A549 (cell line): ENCODE data around the gene PRCD.

Experiments
- CEBPB ChIP-seq, 2 experiments: fragments of >200 bp in 1 of 2; sonication (Bioruptor Twin) in 1 of 2; formaldehyde crosslinking in 1 of 2; IDR thresholded peaks; 2 replicates each; pipeline ENCODE4 v1.6.1; 2012 to 2016
- CTCF ChIP-seq: fragments of >200 bp; sonication (Bioruptor Twin); formaldehyde crosslinking; IDR thresholded peaks from 3 replicates; pipeline ENCODE4 v1.5.1; 2016
- EP300 ChIP-seq, 2 experiments: fragments of >200 bp; sonication (Bioruptor Twin); formaldehyde crosslinking; IDR thresholded peaks; 2 replicates in 1 of 2; 3 replicates in 1 of 2; pipeline ENCODE4 v1.6.1; 2016 to 2017
- KDM1A ChIP-seq: fragments of 200-600 bp; sonication (generic); IDR thresholded peaks from 2 replicates; pipeline ENCODE4 v1.6.1; 2016; ENCODE audit warnings: low read depth, mild to moderate bottlenecking
- MAX ChIP-seq: IDR thresholded peaks from 2 replicates; pipeline ENCODE4 v1.6.1; 2012
- MAZ ChIP-seq: fragments of 150-350 bp; IDR thresholded peaks from 2 replicates; pipeline ENCODE4 v1.6.1; 2014; ENCODE audit warnings: antibody characterized with exemption, low read depth, low read length, borderline replicate concordance
- RAD21 ChIP-seq, 2 experiments: fragments of >200 bp in 1 of 2; sonication (Bioruptor Twin) in 1 of 2; formaldehyde crosslinking in 1 of 2; IDR thresholded peaks in 1 of 2; conservative IDR thresholded peaks in 1 of 2; 2 replicates in 1 of 2; 3 replicates in 1 of 2; pipeline ENCODE4 v1.6.1; 2012 to 2018; ENCODE audit warnings: inconsistent platforms in 1 of 2
- RFX5 ChIP-seq: fragments of 450-650 bp; IDR thresholded peaks from 2 replicates; pipeline ENCODE4 v1.7.1; 2014; ENCODE audit warnings: antibody characterized with exemption, mild to moderate bottlenecking, moderate library complexity
- RNF2 ChIP-seq: fragments of 200-600 bp; sonication (generic); IDR thresholded peaks from 2 replicates; pipeline ENCODE4 v1.6.1; 2016; ENCODE audit warnings: low read depth, mild to moderate bottlenecking, antibody characterized with exemption, moderate library complexity, borderline replicate concordance
- SMC3 ChIP-seq: fragments of >200 bp; sonication (Bioruptor Twin); formaldehyde crosslinking; IDR thresholded peaks from 3 replicates; pipeline ENCODE4 v1.6.1; 2018; ENCODE audit warnings: inconsistent platforms
- ZNF302 ChIP-seq: fragments of 250-450 bp; sonication (Bioruptor Pico); IDR thresholded peaks from 2 replicates; pipeline ENCODE4 v1.9.0; 2021; ENCODE audit warnings: inconsistent platforms, mild to moderate bottlenecking, moderate library complexity
- TF ChIP-seq, protein P1 (sequence below): fragments of >200 bp; sonication (Bioruptor Twin); formaldehyde crosslinking; IDR thresholded peaks from 3 replicates; pipeline ENCODE4 v1.6.1; 2016
- TF ChIP-seq, protein P2 (sequence below): fragments of 200-600 bp; sonication (generic); IDR thresholded peaks from 2 replicates; pipeline ENCODE4 v1.6.1; 2016; ENCODE audit warnings: antibody characterized with exemption, mild to moderate bottlenecking, moderate library complexity

- TF ChIP-seq RAD21 (conservative IDR thresholded peaks at IDR 0.05 in 1 of 2, IDR thresholded peaks at IDR 0.05 in 1 of 2) (no peak), CTCF (no peak), CEBPB (IDR thresholded peaks at IDR 0.05) (no peak), EP300 (IDR thresholded peaks at IDR 0.05) (no peak), ZNF302 (CRISPR knock-in tag) (no peak), RFX5 (no peak), MAX (no peak), SMC3 (no peak), MAZ (no peak), RNF2 (no peak), KDM1A (no peak)
- TF ChIP-seq, protein P1, sequence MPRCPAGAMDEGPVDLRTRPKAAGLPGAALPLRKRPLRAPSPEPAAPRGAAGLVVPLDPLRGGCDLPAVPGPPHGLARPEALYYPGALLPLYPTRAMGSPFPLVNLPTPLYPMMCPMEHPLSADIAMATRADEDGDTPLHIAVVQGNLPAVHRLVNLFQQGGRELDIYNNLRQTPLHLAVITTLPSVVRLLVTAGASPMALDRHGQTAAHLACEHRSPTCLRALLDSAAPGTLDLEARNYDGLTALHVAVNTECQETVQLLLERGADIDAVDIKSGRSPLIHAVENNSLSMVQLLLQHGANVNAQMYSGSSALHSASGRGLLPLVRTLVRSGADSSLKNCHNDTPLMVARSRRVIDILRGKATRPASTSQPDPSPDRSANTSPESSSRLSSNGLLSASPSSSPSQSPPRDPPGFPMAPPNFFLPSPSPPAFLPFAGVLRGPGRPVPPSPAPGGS, result no peak
- TF ChIP-seq, protein P2, sequence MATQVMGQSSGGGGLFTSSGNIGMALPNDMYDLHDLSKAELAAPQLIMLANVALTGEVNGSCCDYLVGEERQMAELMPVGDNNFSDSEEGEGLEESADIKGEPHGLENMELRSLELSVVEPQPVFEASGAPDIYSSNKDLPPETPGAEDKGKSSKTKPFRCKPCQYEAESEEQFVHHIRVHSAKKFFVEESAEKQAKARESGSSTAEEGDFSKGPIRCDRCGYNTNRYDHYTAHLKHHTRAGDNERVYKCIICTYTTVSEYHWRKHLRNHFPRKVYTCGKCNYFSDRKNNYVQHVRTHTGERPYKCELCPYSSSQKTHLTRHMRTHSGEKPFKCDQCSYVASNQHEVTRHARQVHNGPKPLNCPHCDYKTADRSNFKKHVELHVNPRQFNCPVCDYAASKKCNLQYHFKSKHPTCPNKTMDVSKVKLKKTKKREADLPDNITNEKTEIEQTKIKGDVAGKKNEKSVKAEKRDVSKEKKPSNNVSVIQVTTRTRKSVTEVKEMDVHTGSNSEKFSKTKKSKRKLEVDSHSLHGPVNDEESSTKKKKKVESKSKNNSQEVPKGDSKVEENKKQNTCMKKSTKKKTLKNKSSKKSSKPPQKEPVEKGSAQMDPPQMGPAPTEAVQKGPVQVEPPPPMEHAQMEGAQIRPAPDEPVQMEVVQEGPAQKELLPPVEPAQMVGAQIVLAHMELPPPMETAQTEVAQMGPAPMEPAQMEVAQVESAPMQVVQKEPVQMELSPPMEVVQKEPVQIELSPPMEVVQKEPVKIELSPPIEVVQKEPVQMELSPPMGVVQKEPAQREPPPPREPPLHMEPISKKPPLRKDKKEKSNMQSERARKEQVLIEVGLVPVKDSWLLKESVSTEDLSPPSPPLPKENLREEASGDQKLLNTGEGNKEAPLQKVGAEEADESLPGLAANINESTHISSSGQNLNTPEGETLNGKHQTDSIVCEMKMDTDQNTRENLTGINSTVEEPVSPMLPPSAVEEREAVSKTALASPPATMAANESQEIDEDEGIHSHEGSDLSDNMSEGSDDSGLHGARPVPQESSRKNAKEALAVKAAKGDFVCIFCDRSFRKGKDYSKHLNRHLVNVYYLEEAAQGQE, result no peak
These were observed 3.1 kb downstream of the PRCD start for GRCh38 chr17:76542984-76543383.
